Peyer's patch (tissue), 4 donors: Measurements from ENCODE around the gene RAB33B.

ENCODE experiments used
- POLR2A ChIP-seq, 2 donors: fragments of 450-650 bp; IDR thresholded peaks; one replicate each; pipeline ENCODE4 v1.5.1; 2017; ENCODE audit warnings: antibody characterized with exemption in 2 of 2, mild to moderate bottlenecking in 2 of 2, moderate library complexity in 2 of 2
- TF ChIP-seq, protein P1 (sequence below), 6 experiments: fragments of 450-650 bp in 4 of 6; fragments of 200-600 bp in 2 of 6; sonication (generic) in 1 of 6; IDR thresholded peaks; one replicate each; pipeline ENCODE4 v1.5.1; 2017 to 2019; ENCODE audit warnings: antibody characterized with exemption in 6 of 6, mild to moderate bottlenecking in 3 of 6, moderate library complexity in 1 of 6

DNA sequence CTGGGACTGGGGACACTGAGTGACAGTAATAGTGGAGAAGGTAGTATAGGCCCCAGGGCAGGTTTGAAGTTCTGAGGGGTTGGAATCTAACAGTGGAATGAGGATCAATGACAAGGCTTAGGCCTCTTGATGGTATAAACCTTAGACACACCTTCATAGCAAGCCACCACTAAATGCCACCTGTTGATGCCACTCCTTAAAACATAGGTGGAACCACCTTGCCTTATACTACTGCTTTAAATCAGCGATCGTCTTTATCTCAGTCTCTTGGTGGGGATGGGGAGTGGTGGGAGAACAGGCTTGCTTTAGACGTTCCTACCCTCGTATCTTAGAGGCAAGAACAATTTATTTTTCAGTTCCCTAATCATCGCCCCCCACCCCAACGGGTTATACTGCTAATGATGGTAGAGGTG lies 1.2 kb downstream of the RAB33B start:
- no peak for TF ChIP-seq POLR2A (IDR thresholded peaks at IDR 0.05)
- TF ChIP-seq, protein P1, sequence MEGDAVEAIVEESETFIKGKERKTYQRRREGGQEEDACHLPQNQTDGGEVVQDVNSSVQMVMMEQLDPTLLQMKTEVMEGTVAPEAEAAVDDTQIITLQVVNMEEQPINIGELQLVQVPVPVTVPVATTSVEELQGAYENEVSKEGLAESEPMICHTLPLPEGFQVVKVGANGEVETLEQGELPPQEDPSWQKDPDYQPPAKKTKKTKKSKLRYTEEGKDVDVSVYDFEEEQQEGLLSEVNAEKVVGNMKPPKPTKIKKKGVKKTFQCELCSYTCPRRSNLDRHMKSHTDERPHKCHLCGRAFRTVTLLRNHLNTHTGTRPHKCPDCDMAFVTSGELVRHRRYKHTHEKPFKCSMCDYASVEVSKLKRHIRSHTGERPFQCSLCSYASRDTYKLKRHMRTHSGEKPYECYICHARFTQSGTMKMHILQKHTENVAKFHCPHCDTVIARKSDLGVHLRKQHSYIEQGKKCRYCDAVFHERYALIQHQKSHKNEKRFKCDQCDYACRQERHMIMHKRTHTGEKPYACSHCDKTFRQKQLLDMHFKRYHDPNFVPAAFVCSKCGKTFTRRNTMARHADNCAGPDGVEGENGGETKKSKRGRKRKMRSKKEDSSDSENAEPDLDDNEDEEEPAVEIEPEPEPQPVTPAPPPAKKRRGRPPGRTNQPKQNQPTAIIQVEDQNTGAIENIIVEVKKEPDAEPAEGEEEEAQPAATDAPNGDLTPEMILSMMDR (IDR thresholded peaks at IDR 0.05), result no peak
